Left renal cortex interstitium (tissue), 4 donors: Measurements from ENCODE around the gene RPLP2. TPM values are rescaled to one million over a fixed set of nuclear protein-coding genes. Genes with fewer than 3 reads are reported as not detected.

Experiments
- DNase-seq, 4 donors: peaks; one replicate each; pipeline ENCODE4 v3.0.0-alpha.2; 2013; ENCODE audit warnings: low read depth in 4 of 4, low spot score in 2 of 4, missing footprints in 1 of 4
- polyA plus RNA-seq, 4 donors: library from polyadenylated mRNA; unstranded; fragments of 120-200 nt; gene quantifications; one replicate each; pipeline ENCODE4 v1.2.1, GENCODE V29; 2013; ENCODE audit not compliant: insufficient read length in 4 of 4

Gene RPLP2
- polyA plus RNA-seq, 4 donors = 903 to 1,462 (median 1,115) TPM

DNA sequence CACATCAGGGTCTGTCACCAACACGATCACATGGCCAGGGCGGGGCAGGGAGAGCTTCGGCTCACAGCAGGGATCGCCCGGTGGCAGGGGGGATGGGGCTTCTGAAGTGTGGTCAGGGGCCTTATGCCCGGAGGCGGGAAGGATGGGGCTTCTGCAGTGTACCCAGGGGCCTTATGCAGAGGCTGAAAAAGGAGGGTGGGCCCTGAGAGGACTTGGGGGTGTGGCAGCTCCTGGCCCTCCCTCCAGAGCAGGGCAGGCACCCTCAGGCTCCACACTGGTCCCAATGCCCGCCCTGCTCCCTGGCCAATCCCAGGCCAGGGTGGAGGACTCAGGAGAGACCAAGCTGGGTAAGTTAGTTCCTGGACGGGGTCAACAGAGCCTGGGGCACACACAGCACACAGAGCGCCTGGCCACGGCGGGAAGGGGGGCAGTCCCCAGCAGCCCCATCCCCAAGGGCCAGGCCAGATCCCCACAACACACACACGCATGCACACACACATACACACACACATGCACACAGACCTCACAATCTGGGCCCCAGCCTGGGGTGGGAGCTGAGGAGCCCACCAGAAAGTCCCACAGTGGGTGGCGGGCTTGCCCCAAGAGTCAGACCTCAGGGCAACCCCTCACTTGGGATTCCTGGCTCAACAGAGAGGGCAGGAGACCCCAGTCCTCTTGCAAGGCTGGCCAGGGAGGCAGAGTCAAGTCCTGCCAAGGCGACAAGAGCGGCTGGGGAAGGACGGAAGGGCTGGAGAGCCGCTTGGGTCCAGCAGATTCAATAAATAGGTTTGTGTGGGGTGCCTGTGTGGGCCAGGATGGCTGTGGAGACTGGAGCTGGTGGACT is 18.8 kb upstream of the RPLP2 start:
- no peak for DNase-seq

GRCh38 chr11:791658-792534 is 17.9 kb upstream of the RPLP2 start:
- no peak for DNase-seq

DNA sequence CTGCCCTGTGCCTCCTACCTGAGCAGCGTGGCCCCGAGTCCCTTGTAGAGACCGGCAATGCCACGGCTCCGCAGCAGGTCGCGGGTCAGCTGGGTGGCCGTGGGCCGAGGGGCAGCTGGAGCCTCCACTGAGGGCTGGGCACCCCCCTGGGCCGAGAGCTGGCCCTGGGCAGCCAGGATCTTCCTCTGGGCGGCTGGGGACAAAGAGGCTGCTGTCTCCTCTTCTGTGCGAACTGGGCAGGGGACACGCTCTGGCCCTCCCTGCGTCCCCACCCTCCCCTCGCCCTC is 17.3 kb upstream of the RPLP2 start:
- no peak for DNase-seq

- no peak for DNase-seq
Observed at GRCh38 chr11:792873-793272, 16.9 kb upstream of the RPLP2 start.

DNA sequence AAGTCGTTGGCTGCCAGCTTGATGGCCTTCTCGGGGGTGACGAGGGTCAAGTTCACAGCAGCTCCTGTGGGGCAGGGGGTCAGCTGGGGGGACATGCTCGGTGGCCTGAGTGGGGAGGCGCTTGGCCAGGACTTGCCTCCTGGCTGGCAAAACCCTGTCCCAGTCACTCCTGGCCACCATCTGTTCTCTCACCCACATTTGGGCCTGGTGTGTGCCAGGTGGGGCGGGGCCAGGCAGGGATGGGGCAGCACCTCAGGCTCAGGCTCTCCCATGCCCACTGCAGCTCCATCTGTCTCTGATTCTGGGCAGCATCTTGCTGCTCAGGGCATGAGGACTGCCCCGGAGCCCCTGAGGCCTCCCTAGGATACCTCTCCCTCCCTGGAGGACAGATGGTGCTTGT is 16.2 kb upstream of the RPLP2 start:
- DNase-seq = no peak

GRCh38 chr11:794013-794765 is 15.6 kb upstream of the RPLP2 start:
- DNase-seq = no peak

DNA sequence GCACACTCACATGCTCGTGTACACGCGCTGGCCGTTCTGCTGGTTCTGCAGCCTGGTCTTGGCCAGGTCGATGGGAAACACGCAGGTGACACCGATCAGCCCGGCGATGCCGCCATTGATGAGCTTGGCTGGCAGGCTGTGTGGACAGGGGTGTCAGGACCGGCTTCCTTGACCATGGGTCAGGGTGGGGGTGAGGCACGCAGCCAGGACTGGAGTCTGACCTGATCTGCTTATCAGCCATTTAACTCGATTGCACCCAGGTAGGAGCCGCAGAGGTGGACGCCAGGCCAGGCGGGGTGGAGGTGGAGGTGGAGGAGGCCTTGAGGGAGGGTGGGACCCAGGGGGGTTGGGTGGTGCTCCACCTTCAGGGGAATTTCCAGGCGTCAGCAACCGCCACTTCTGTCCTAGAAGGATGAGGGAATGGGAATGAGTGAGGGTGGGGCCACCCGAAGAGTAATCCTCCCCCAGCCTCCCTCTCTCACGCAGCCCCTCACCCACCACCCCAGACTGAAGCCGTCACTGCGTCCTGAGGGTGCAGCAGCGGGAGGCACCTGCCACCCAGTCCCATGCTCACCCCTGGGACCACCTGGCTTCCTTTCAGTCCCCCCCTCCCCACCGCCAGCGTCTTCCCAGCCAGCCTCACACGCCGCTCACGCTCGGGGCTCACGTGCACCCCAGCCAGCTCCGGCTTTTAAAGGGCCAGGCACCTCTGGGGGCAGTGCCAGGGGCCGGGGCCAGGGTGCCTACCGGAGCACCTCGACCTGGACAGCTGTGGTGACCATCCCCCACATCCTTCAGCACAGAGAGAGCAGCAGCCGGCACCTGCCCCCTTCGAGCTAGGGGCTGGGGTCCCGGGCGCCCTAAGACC is 14.8 kb upstream of the RPLP2 start:
- DNase-seq = no peak

DNA sequence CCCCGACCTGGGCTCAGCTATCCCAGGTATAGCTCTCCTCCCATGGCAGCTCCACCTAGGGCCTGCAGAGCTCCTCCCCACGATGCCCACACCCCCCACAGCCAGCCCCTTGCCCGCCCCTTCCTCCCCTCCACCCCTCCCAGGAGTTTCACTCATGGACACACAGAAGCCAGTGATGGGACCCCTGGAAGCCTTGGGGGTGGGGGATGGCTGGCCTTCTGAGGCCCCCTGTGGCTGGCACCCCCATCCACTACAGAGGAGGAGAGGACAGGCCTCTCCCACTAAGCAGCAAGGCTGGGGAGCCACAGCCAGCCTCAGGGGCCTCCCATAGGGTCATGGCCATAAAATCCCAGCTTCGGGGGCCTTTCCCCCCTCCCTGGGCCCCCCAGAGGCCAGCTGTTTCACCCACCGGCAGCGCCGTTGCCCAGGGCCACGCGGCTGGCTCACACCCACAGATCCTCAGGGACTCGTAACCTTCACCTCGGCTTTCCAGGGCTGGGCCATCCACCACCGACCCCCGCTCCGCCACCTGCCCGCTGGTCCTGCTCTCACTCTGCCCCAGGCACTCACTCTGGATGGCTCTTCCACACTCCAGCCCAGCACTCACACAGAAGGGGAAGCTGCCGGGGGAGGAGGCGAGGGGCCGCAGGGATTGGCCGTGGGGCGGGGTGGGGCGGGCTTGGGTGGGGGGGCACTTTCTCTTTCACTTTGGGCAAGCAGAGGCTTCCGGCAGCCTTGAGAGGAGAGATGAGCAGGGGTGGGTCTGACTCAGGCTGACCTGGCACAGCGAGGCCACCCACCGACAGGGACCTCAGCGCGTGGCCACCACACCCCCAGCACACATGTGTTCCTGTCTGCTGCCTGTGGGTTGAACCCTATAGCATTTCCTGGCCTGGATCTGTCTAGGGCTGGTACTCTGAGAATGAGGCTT is 13.9 kb upstream of the RPLP2 start:
- no peak for DNase-seq

- DNase-seq = no peak
Observed at GRCh38 chr11:796565-797295, 13.0 kb upstream of the RPLP2 start.

DNA sequence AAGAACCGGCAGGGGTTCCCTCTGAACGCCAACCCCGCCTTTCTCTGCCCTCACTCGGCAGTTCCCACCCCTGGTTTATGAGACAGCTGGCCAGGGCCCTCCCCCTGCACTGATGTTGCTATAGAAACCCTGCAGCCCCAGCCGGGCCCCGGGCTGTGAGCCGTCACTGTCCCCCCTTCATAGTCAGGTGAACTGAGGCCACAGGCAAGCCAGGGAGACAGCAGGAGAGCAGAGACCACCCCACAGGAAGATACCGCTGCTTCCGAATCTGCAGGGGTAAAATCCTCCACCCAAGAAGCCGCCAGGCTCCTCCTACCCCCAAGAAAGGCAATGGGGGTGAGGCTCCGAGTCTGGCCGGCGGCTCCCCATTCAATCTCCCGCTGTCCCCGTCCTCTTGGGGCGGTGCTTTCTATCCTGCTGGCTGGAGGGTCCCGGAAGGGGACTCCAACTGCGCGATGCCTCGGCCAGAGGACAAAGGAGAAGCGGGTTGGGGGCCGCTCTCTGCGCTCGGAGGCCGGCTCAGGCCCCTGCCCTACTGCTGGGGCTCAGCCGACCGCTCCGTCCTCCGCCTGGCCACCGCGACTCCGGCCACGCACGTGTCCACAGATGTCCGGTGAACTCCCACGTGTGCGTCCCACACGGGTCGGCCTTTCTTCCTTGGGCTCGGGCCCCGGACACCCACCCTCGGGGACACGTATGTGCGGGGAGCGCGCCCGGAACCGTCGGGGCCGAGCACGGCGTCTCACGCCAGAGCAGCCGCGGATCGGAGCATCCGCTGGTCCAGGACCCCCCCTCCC is 12.3 kb upstream of the RPLP2 start:
- DNase-seq = no peak

- no peak for DNase-seq
Observed at GRCh38 chr11:798093-798713, 11.6 kb upstream of the RPLP2 start, which contains the start of gene SLC25A22. Gene SLC25A22, minus strand, starts transcription at chr11:798281. Its CDS starts 3,275 bp downstream, at chr11:795006.

- DNase-seq = no peak
Observed at GRCh38 chr11:799641-800316, 10.0 kb upstream of the RPLP2 start.

DNA sequence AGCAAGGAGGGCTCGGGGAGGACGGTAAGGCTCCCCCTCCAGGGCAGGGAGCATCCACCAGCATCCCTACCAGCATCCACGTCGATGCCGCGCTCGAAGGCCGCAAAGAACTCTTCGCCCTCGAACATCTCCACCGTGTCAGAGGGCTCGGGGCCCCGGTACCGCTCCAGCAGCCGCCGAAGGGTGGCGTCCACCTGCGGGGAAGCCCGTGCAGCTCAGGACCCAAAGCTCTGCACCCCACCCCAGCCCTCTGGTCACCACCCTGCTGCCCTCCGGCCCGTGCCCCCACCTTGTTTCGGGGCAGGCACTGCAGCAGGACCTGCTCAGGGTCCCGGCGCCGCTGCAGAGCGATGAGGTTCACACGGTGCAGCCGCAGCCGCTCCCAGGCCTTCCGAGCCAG is 9.3 kb upstream of the RPLP2 start:
- no peak for DNase-seq

GRCh38 chr11:801097-801780 is 8.5 kb upstream of the RPLP2 start:
- no peak for DNase-seq

DNA sequence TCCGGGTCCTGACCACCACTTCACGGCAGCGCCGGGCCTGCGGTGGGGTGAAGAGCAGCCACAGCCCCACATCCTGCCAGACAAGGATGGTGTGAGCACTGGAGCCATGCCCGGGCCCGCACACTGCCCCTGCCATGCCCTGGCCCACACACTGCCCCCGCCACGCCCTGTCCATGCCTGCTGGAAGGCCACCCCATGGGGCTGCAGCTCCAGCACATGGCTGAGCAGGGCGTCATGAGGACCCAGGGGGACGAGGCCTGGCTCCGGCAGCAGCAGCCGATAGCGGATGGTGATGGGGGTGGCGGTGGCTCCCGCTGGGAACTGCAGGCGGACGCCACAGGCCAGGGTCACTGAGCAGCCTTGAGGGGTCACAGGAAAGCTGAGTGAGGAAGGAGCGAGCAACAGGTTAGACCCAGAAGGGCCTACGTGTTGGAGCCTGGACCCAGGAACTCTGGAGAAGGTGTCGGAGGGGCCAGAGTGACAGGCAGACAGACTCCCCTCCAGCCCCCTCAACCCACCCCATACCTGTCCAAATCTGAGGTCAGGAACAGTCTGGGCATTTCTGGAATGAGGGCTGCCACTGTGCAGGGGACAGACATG is 7.6 kb upstream of the RPLP2 start:
- no peak for DNase-seq
